Astrocyte (in vitro differentiated cells and primary cell): Measurements from ENCODE around the gene CTRB2. TPM values are rescaled to one million over a fixed set of nuclear protein-coding genes. Genes with fewer than 3 reads are reported as not detected.

Source experiments
- DNase-seq: peaks from one replicate; pipeline ENCODE4 v3.0.0-alpha.2; 2010; ENCODE audit warnings: low read depth
- FAIRE-seq: peaks from 2 replicates; lab custom pipeline; 2011; peaks lifted over from hg19 to GRCh38; lab: Jason Lieb, UNC
- H2AFZ ChIP-seq: 2 replicates; pipeline ENCODE4 v1.6.0; 2012; ENCODE audit warnings: low read depth, low read length, inconsistent platforms
- H3K27ac ChIP-seq: 2 replicates; pipeline ENCODE4 v1.5.1; 2011; ENCODE audit warnings: low read depth, low read length, inconsistent platforms
- H3K27me3 ChIP-seq: 2 replicates; pipeline ENCODE4 v1.6.0; 2011; ENCODE audit warnings: low read length, inconsistent platforms; ENCODE audit not compliant: insufficient read depth
- H3K36me3 ChIP-seq: 2 replicates; pipeline ENCODE4 v1.5.1; 2011; ENCODE audit warnings: low read length, inconsistent platforms; ENCODE audit not compliant: insufficient read depth
- H3K4me1 ChIP-seq: 2 replicates; pipeline ENCODE4 v1.5.1; 2011; ENCODE audit warnings: low read length, inconsistent platforms; ENCODE audit not compliant: insufficient read depth
- H3K4me2 ChIP-seq: 2 replicates; pipeline ENCODE4 v1.6.0; 2012; ENCODE audit warnings: low read length, inconsistent platforms
- H3K4me3 ChIP-seq: 2 replicates; pipeline ENCODE4 v1.5.1; 2011; ENCODE audit warnings: low read depth, mild to moderate bottlenecking, low read length, inconsistent platforms; ENCODE audit not compliant: insufficient read depth
- H3K79me2 ChIP-seq: 2 replicates; pipeline ENCODE4 v1.6.0; 2012; ENCODE audit warnings: mild to moderate bottlenecking, low read length, inconsistent platforms; ENCODE audit not compliant: insufficient read depth
- H3K9ac ChIP-seq: 2 replicates; pipeline ENCODE4 v1.6.0; 2012; ENCODE audit warnings: mild to moderate bottlenecking, low read length, inconsistent platforms
- H3K9me3 ChIP-seq: 2 replicates; pipeline ENCODE4 v1.5.1; 2012; ENCODE audit warnings: low read depth, mild to moderate bottlenecking, low read length, inconsistent platforms; ENCODE audit not compliant: insufficient read depth
- H4K20me1 ChIP-seq: 2 replicates; pipeline ENCODE4 v1.6.0; 2012; ENCODE audit warnings: low read length, inconsistent platforms; ENCODE audit not compliant: insufficient read depth
- H3K27ac Mint-ChIP-seq: one replicate; pipeline ENCODE4 v1.8.0; 2021; ENCODE audit warnings: mild to moderate bottlenecking, mixed read lengths; ENCODE audit not compliant: unreplicated experiment
- H3K27me3 Mint-ChIP-seq: one replicate; pipeline ENCODE4 v1.8.0; 2021; ENCODE audit warnings: low read depth, mixed read lengths; ENCODE audit not compliant: unreplicated experiment
- H3K36me3 Mint-ChIP-seq: one replicate; pipeline ENCODE4 v1.8.0; 2021; ENCODE audit warnings: low read depth, mixed read lengths; ENCODE audit not compliant: unreplicated experiment
- H3K4me1 Mint-ChIP-seq: one replicate; pipeline ENCODE4 v1.8.0; 2021; ENCODE audit warnings: low read depth, mixed read lengths; ENCODE audit not compliant: unreplicated experiment
- H3K4me3 Mint-ChIP-seq: one replicate; pipeline ENCODE4 v1.8.0; 2021; ENCODE audit warnings: mild to moderate bottlenecking, moderate library complexity, mixed read lengths; ENCODE audit not compliant: unreplicated experiment
- H3K9me3 Mint-ChIP-seq: one replicate; pipeline ENCODE4 v1.8.0; 2021; ENCODE audit warnings: mild to moderate bottlenecking, mixed read lengths; ENCODE audit not compliant: unreplicated experiment
- CTCF ChIP-seq: IDR thresholded peaks from 2 replicates; pipeline ENCODE4 v1.5.1; 2011; ENCODE audit warnings: low read depth, mild to moderate bottlenecking, inconsistent platforms, low read length, moderate library complexity; ENCODE audit not compliant: insufficient read depth
- EZH2 ChIP-seq: IDR thresholded peaks from 2 replicates; pipeline ENCODE4 v1.6.1; 2012; ENCODE audit warnings: mild to moderate bottlenecking, low read length, inconsistent platforms; ENCODE audit not compliant: insufficient read depth
- total RNA-seq: library from RNA; stranded (reverse); gene quantifications from 2 replicates; pipeline ENCODE4 v1.2.1, GENCODE V29; 2021

The CTRB2 gene
- total RNA-seq, 1 donor from 2014 or later: 0.43 TPM

GRCh38 chr16:75236736-75237397 is 29.9 kb upstream of the CTRB2 start:
- no peak overlapping the region for H3K4me3 ChIP-seq
- Mint-ChIP-seq H3K36me3 (peaks cover 9% of the 10 kb centered on the region), H3K9me3 (no peaks in the 10 kb centered on the region), H3K27me3 (no peaks in the 10 kb centered on the region), H3K4me3 (peak overlapping the region; percentile 35), H3K27ac (peak overlapping the region; percentile 71), H3K4me1 (peaks cover 38% of the 10 kb centered on the region)
- H4K20me1 ChIP-seq: peaks cover 84% of the 10 kb centered on the region
- no peaks in the 10 kb centered on the region for H3K27me3 ChIP-seq
- peak overlapping the region; percentile 90 for H3K9ac ChIP-seq
- DNase-seq (no peak), FAIRE-seq (no peak)
- peaks cover 49% of the 10 kb centered on the region for H3K4me1 ChIP-seq
- no peak overlapping the region for H2AFZ ChIP-seq
- H3K27ac ChIP-seq: peak overlapping the region; percentile 97
- TF ChIP-seq EZH2: no peak
- no peak for TF ChIP-seq CTCF
- no peak overlapping the region for H3K4me2 ChIP-seq
- H3K36me3 ChIP-seq: peaks cover 24% of the 10 kb centered on the region
- no peaks in the 10 kb centered on the region for H3K9me3 ChIP-seq
- H3K79me2 ChIP-seq: peaks cover 95% of the 10 kb centered on the region

GRCh38 chr16:75236232-75236631 is 29.3 kb upstream of the CTRB2 start:
- Histone ChIP-seq H3K27me3 (no peaks in the 10 kb centered on the region), H3K27ac (peak overlapping the region; percentile 58), H3K36me3 (peaks cover 29% of the 10 kb centered on the region), H3K4me3 (no peak overlapping the region), H3K4me1 (peaks cover 49% of the 10 kb centered on the region), H4K20me1 (peaks cover 88% of the 10 kb centered on the region), H2AFZ (no peak overlapping the region), H3K9ac (peak overlapping the region; percentile 14), H3K4me2 (no peak overlapping the region), H3K79me2 (peaks cover 93% of the 10 kb centered on the region), H3K9me3 (no peaks in the 10 kb centered on the region)
- Mint-ChIP-seq H3K27me3 (no peaks in the 10 kb centered on the region), H3K27ac (peak overlapping the region; percentile 71), H3K4me1 (peaks cover 41% of the 10 kb centered on the region), H3K9me3 (no peaks in the 10 kb centered on the region), H3K36me3 (peaks cover 9% of the 10 kb centered on the region), H3K4me3 (peak overlapping the region; percentile 35)
- TF ChIP-seq CTCF (no peak), EZH2 (no peak)
- DNase-seq (no peak), FAIRE-seq (no peak)

GRCh38 chr16:75235721-75236193 is 28.8 kb upstream of the CTRB2 start:
- TF ChIP-seq EZH2: no peak
- no peak for TF ChIP-seq CTCF
- Histone ChIP-seq H3K27ac (no peak overlapping the region), H3K9ac (no peak overlapping the region), H4K20me1 (peaks cover 86% of the 10 kb centered on the region), H3K4me2 (no peak overlapping the region), H3K27me3 (no peaks in the 10 kb centered on the region), H3K4me1 (peaks cover 49% of the 10 kb centered on the region), H3K79me2 (peaks cover 91% of the 10 kb centered on the region), H3K9me3 (no peaks in the 10 kb centered on the region), H3K4me3 (no peak overlapping the region), H3K36me3 (peaks cover 30% of the 10 kb centered on the region), H2AFZ (no peak overlapping the region)
- FAIRE-seq (no peak), DNase-seq (no peak)
- peaks cover 39% of the 10 kb centered on the region for H3K4me1 Mint-ChIP-seq
- no peaks in the 10 kb centered on the region for H3K9me3 Mint-ChIP-seq
- H3K27me3 Mint-ChIP-seq: no peaks in the 10 kb centered on the region
- H3K4me3 Mint-ChIP-seq: no peak overlapping the region
- H3K36me3 Mint-ChIP-seq: peaks cover 9% of the 10 kb centered on the region
- H3K27ac Mint-ChIP-seq: peak overlapping the region; percentile 71
